Suprapubic skin (tissue), 4 donors: ENCODE data around the gene EIF3A. TPM values are rescaled to one million over a fixed set of nuclear protein-coding genes. Genes with fewer than 3 reads are reported as not detected.

Source experiments
- DNase-seq, 2 donors: peaks; one replicate each; pipeline ENCODE4 v3.0.0-alpha.2; 2019; ENCODE audit warnings: low spot score in 2 of 2
- H3K27ac ChIP-seq: fragments of 200-600 bp; sonication (generic); one replicate; pipeline ENCODE4 v1.5.1; 2019
- H3K27me3 ChIP-seq: fragments of 200-600 bp; sonication (generic); one replicate; pipeline ENCODE4 v1.5.1; 2019
- H3K36me3 ChIP-seq: fragments of 200-600 bp; sonication (generic); one replicate; pipeline ENCODE4 v1.5.1; 2019
- H3K4me1 ChIP-seq: fragments of 200-600 bp; sonication (generic); one replicate; pipeline ENCODE4 v1.5.1; 2019
- H3K4me3 ChIP-seq: fragments of 200-600 bp; sonication (generic); one replicate; pipeline ENCODE4 v1.5.1; 2019; ENCODE audit warnings: mild to moderate bottlenecking
- H3K9me3 ChIP-seq: fragments of 200-600 bp; sonication (generic); one replicate; pipeline ENCODE4 v1.5.1; 2019
- CTCF ChIP-seq, 2 donors: fragments of 200-600 bp in 1 of 2; fragments of 450-650 bp in 1 of 2; sonication (generic) in 1 of 2; IDR thresholded peaks; one replicate each; pipeline ENCODE4 v1.5.1; 2016 to 2019; ENCODE audit warnings: antibody characterized with exemption in 2 of 2, mild to moderate bottlenecking in 1 of 2, moderate library complexity in 1 of 2
- EP300 ChIP-seq: sonication (generic); formaldehyde crosslinking; IDR thresholded peaks from one replicate; pipeline ENCODE4 v1.6.1; 2017; ENCODE audit warnings: antibody characterized with exemption
- POLR2A ChIP-seq, 2 donors: fragments of 450-650 bp; IDR thresholded peaks; one replicate each; pipeline ENCODE4 v1.6.1; 2017; ENCODE audit warnings: antibody characterized with exemption in 2 of 2, mild to moderate bottlenecking in 2 of 2, moderate library complexity in 2 of 2
- POLR2AphosphoS5 ChIP-seq, 3 donors: sonication (generic); formaldehyde crosslinking; IDR thresholded peaks; one replicate each; pipeline ENCODE4 v1.6.1; 2017; ENCODE audit warnings: antibody characterized with exemption in 3 of 3
- WGBS: methylation state at CpG from one replicate; pipeline ENCODE4 v1.1.5; 2018; 5-methylcytosine and 5-hydroxymethylcytosine counted together
- total RNA-seq, 4 donors: library from RNA; depleted of rRNA; stranded (reverse); fragments of >200 nt; gene quantifications; one replicate each; pipeline ENCODE4 v1.1.0, GENCODE V29; 2016

The EIF3A gene
- total RNA-seq, 4 donors from 2014 or later, result 116 to 148 (median 123) TPM

GRCh38 chr10:119051775-119052174 is 28.8 kb downstream of the EIF3A start:
- no peaks in the 10 kb centered on the region for H3K27me3 ChIP-seq
- DNase-seq, result no peak
- no peaks in the 10 kb centered on the region for H3K9me3 ChIP-seq
- H3K4me3 ChIP-seq, result no peak overlapping the region
- H3K4me1 ChIP-seq, result no peaks in the 10 kb centered on the region
- peaks cover 93% of the 10 kb centered on the region for H3K36me3 ChIP-seq
- TF ChIP-seq EP300, result no peak
- no peak for TF ChIP-seq POLR2AphosphoS5 (IDR thresholded peaks at IDR 0.05)
- TF ChIP-seq CTCF (IDR thresholded peaks at IDR 0.05), result no peak
- no peak overlapping the region for H3K27ac ChIP-seq
- WGBS, result 81% methylated on average over 3 of the region's 3 CpGs

GRCh38 chr10:119049777-119050176 is 30.8 kb downstream of the EIF3A start:
- WGBS, result 97% methylated on average over 14 of the region's 14 CpGs
- no peak for TF ChIP-seq POLR2AphosphoS5 (IDR thresholded peaks at IDR 0.05)
- no peak for TF ChIP-seq POLR2A (IDR thresholded peaks at IDR 0.05)
- TF ChIP-seq EP300, result no peak
- TF ChIP-seq CTCF (IDR thresholded peaks at IDR 0.05), result no peak
- Histone ChIP-seq H3K27me3 (no peaks in the 10 kb centered on the region), H3K4me1 (no peaks in the 10 kb centered on the region), H3K36me3 (peaks cover 91% of the 10 kb centered on the region), H3K27ac (no peak overlapping the region), H3K4me3 (no peak overlapping the region), H3K9me3 (no peaks in the 10 kb centered on the region)
- no peak for DNase-seq

GRCh38 chr10:119049361-119049760 is 31.3 kb downstream of the EIF3A start:
- Histone ChIP-seq H3K27me3 (no peaks in the 10 kb centered on the region), H3K4me1 (no peaks in the 10 kb centered on the region), H3K4me3 (no peak overlapping the region), H3K9me3 (no peaks in the 10 kb centered on the region), H3K27ac (no peak overlapping the region), H3K36me3 (peaks cover 91% of the 10 kb centered on the region)
- no peak for DNase-seq
- TF ChIP-seq POLR2A (IDR thresholded peaks at IDR 0.05) (no peak), POLR2AphosphoS5 (IDR thresholded peaks at IDR 0.05) (no peak), EP300 (no peak), CTCF (IDR thresholded peaks at IDR 0.05) (no peak)
- WGBS, result 95% methylated on average over 5 of the region's 5 CpGs

GRCh38 chr10:119045561-119045960 is 35.1 kb downstream of the EIF3A start:
- Histone ChIP-seq H3K4me3 (no peak overlapping the region), H3K9me3 (no peaks in the 10 kb centered on the region), H3K27me3 (no peaks in the 10 kb centered on the region), H3K4me1 (no peaks in the 10 kb centered on the region), H3K36me3 (peaks cover 91% of the 10 kb centered on the region), H3K27ac (no peak overlapping the region)
- 93% methylated on average over 7 of the region's 7 CpGs for WGBS
- no peak for DNase-seq
- TF ChIP-seq EP300, result no peak

GRCh38 chr10:119042169-119042568 is 38.4 kb downstream of the EIF3A start:
- H3K4me3 ChIP-seq, result no peak overlapping the region
- H3K9me3 ChIP-seq, result no peaks in the 10 kb centered on the region
- no peak overlapping the region for H3K27ac ChIP-seq
- 96% methylated on average over 26 of the region's 26 CpGs for WGBS
- peaks cover 96% of the 10 kb centered on the region for H3K36me3 ChIP-seq
- no peak for TF ChIP-seq POLR2AphosphoS5 (IDR thresholded peaks at IDR 0.05)
- no peak for TF ChIP-seq EP300
- TF ChIP-seq CTCF (IDR thresholded peaks at IDR 0.05), result no peak
- TF ChIP-seq POLR2A (IDR thresholded peaks at IDR 0.05), result no peak
- no peaks in the 10 kb centered on the region for H3K27me3 ChIP-seq
- no peak for DNase-seq
- no peaks in the 10 kb centered on the region for H3K4me1 ChIP-seq

- peaks cover 97% of the 10 kb centered on the region for H3K36me3 ChIP-seq
- WGBS, result 93% methylated on average over 4 of the region's 4 CpGs
- no peak overlapping the region for H3K4me3 ChIP-seq
These were observed 39.3 kb downstream of the EIF3A start for GRCh38 chr10:119041326-119041725.

More at GRCh38 chr10:119041326-119041725, 39.3 kb downstream of the EIF3A start:
- H3K27ac ChIP-seq, result no peak overlapping the region
- H3K4me1 ChIP-seq, result no peaks in the 10 kb centered on the region
- DNase-seq, result no peak
- no peaks in the 10 kb centered on the region for H3K9me3 ChIP-seq
- no peaks in the 10 kb centered on the region for H3K27me3 ChIP-seq
- TF ChIP-seq POLR2A (IDR thresholded peaks at IDR 0.05) (no peak), POLR2AphosphoS5 (IDR thresholded peaks at IDR 0.05) (no peak)
